Effector memory CD8-positive, alpha-beta T cell (primary cell): ENCODE data around the gene MYOM1.

ENCODE experiments used
- ATAC-seq: fragments of 150-1000 bp; cut with Tn5 transposase; replicated peaks from 2 replicates; pipeline ENCODE4 v1.10.0; 2021; ENCODE audit warnings: mild to moderate bottlenecking, moderate library complexity
- DNase-seq, 3 experiments: peaks; one replicate each; pipeline ENCODE4 v3.0.0; 2021
- H3K27ac Mint-ChIP-seq, 2 donors: one replicate each; pipeline ENCODE4 v1.8.0; 2022; ENCODE audit warnings: mild to moderate bottlenecking in 2 of 2, mixed read lengths in 2 of 2, moderate library complexity in 2 of 2
- H3K27me3 Mint-ChIP-seq, 2 donors: one replicate each; pipeline ENCODE4 v1.8.0; 2022; ENCODE audit warnings: mixed read lengths in 2 of 2
- H3K36me3 Mint-ChIP-seq: one replicate; pipeline ENCODE4 v1.8.0; 2022; ENCODE audit warnings: mild to moderate bottlenecking, moderate library complexity, mixed read lengths; ENCODE audit not compliant: insufficient read depth
- H3K4me1 Mint-ChIP-seq, 2 donors: one replicate each; pipeline ENCODE4 v1.8.0; 2022; ENCODE audit warnings: low read depth in 2 of 2, mixed read lengths in 2 of 2
- H3K4me3 Mint-ChIP-seq, 2 donors: one replicate each; pipeline ENCODE4 v1.8.0; 2022; ENCODE audit warnings: mild to moderate bottlenecking in 2 of 2, mixed read lengths in 2 of 2, moderate library complexity in 2 of 2
- H3K9me3 Mint-ChIP-seq, 2 donors: one replicate each; pipeline ENCODE4 v1.8.0; 2022; ENCODE audit warnings: mixed read lengths in 2 of 2

The MYOM1 gene

DNA sequence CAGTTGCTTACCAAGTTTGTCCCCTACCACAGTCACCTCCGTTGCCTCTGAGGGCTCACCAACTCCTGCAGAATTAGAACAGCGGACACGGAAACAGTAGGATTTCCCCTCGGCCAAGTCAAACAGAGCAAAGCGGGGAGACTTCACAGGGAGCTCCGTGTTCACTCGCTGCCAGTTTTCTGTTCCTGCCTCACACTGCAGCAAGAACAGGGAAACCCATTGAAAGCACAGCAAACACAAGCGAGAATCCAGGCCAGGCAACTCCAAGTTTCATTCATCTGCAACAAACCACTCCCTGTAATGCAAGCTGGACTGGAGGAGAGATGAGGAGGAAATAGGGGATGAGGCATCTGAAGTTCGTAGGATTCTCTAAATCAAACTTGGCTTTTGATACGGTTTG, 84.2 kb downstream of the MYOM1 start:
- Mint-ChIP-seq H3K4me1 (no peaks in the 10 kb centered on the region), H3K27me3 (no peaks in the 10 kb centered on the region), H3K36me3 (no peaks in the 10 kb centered on the region), H3K9me3 (no peaks in the 10 kb centered on the region), H3K4me3 (no peak overlapping the region), H3K27ac (peak overlapping the region in 1 of 2 donors; percentile 26)
- no peak for DNase-seq
- no peak for ATAC-seq

DNA sequence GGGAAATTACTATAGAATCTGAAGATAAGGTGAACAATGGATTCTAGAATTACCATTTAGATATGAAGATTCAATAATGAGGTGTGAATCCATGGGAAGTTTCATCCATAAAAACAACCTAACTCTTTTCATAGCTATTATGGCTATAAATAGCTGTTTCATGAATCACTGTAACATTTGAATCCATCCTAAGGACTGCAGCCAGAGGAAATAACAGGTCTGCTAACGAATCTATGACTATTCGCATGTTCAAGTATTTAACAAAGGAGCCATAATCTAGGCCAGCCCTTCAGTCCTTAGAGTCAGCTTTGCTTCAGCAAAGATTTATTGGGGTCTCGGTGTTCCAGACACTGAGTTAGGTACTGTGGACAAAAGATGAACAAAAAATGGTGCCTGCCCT, 87.1 kb downstream of the MYOM1 start:
- Mint-ChIP-seq H3K27me3 (no peaks in the 10 kb centered on the region), H3K36me3 (peaks cover 2% of the 10 kb centered on the region), H3K27ac (no peak overlapping the region), H3K4me1 (peaks cover 4 to 5% of the 10 kb centered on the region in 2 donors), H3K4me3 (no peak overlapping the region), H3K9me3 (no peaks in the 10 kb centered on the region)
- DNase-seq (no peak), ATAC-seq (no peak)

DNA sequence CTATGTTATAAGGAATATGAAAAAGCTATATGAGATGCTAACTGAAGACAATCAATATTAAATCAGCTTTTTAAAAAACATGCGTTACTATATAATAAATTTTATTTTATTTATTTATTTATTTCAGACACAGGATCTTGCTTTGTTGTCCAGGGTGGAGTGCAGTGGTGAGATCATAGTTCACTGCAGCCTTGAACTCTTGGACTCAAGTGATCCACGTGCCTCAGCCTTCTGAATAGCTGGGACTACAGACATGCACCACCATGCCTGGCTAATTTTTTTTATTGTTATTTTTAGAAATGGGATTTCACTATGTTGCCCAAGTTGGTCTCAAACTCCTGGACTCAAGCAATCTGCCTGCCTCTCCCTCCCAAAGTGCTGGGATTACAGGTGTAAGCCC, 89.4 kb downstream of the MYOM1 start:
- DNase-seq: no peak
- H3K4me3 Mint-ChIP-seq: no peak overlapping the region
- peaks cover 4 to 5% of the 10 kb centered on the region in 2 donors for H3K4me1 Mint-ChIP-seq
- H3K36me3 Mint-ChIP-seq: peaks cover 2% of the 10 kb centered on the region
- no peaks in the 10 kb centered on the region for H3K9me3 Mint-ChIP-seq
- no peaks in the 10 kb centered on the region for H3K27me3 Mint-ChIP-seq
- no peak overlapping the region for H3K27ac Mint-ChIP-seq
- no peak for ATAC-seq

DNA sequence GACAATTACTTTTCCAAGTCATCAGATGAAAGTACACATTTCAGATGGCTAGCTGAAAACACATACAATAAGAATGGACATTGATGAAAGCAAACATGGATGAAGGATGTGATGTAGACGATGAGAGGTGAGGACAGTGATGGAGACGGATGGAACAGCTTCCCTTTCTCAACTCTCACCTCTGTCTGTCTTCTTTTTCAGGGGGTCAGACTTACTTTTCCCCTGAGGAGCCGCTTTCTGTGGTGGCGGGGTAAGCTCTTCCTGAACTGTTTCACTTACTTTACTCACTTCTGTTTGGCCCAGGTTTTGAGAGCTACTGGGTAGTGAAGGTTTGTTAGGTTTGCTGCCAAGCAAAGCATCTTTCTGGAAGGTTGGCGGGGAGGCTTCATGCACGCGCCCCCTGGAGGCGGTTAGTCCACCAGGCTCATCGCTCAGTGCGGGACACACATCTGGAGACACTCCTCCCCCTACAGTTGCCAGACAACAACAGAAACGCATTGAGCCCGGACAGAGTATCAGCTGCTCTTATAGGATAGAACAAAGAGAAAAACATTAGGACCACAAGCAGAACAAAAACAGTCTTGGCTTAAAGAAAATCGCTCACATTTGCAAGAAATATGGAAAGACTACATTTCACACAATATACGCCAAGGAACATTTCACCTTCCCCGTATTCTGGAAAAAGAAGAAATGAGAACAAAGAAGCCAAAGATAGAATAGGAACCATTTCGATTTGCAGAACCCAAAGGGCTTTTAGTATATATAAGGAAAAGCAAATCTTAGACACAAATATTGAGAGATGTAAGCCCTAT, 90.5 kb downstream of the MYOM1 start:
- H3K4me1 Mint-ChIP-seq: peaks cover 4 to 5% of the 10 kb centered on the region in 2 donors
- H3K27ac Mint-ChIP-seq: no peak overlapping the region

DNA sequence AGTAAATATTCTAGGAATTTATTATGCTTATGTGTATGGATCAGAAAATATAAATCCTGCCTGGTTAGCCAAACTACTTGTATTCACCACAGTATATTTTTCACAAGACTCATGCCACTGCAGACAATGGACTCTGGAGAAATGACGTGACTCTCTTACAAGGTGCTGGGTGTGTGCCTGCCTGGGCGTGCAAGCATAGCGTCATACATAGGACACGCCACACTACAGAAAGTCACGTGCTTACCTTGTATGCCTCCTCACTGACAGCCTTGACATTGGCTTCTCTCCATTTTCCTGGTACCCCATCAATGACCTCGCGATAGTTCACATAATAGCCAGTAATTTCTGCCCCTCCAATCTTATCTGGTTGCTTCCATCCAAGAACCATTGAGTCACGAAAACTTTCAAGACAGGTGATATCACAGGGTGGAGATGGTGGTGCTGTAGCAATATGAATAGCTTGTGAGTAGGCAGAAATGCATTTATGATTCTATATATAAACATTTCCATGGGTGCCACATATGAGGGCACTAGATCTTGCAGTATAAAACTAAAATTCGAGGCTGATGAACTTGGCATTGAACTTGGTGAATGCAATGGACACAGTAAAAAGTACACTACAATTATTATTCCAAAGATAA, 93.2 kb downstream of the MYOM1 start:
- H3K4me3 Mint-ChIP-seq: no peak overlapping the region
- peaks cover 2% of the 10 kb centered on the region for H3K36me3 Mint-ChIP-seq
- DNase-seq (no peak), ATAC-seq (no peak)
- peaks cover 4 to 5% of the 10 kb centered on the region in 2 donors for H3K4me1 Mint-ChIP-seq
- no peaks in the 10 kb centered on the region for H3K9me3 Mint-ChIP-seq
- H3K27ac Mint-ChIP-seq: no peak overlapping the region
- H3K27me3 Mint-ChIP-seq: no peaks in the 10 kb centered on the region

More for the DNA sequence above, 90.5 kb downstream of the MYOM1 start:
- H3K36me3 Mint-ChIP-seq: peaks cover 2% of the 10 kb centered on the region
- no peak overlapping the region for H3K4me3 Mint-ChIP-seq
- ATAC-seq: peak; percentile 99
- peak; percentile 71 to 81 (median 77) for DNase-seq
- H3K27me3 Mint-ChIP-seq: no peaks in the 10 kb centered on the region
- H3K9me3 Mint-ChIP-seq: no peaks in the 10 kb centered on the region

DNA sequence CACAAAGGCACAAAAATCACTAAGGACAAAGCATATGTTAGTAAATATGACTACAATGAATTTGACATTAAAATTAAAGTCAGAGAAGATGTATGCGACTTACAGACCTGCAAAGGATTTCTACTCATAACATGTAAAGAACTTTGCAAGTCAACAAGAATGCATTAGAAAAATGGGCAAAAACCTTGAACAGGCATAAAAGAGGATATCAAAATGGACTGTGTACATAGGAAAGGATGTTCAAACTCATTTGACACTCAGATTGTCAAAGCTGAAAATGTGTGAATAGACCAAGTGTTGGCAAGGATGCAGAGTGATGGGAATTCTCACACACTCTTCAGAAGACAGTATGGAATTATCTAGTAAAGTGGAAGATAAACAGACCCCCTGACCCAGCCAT, 94.9 kb downstream of the MYOM1 start:
- Mint-ChIP-seq H3K27ac (peak overlapping the region in 1 of 2 donors; percentile 18), H3K4me3 (no peak overlapping the region), H3K36me3 (peaks cover 2% of the 10 kb centered on the region), H3K27me3 (no peaks in the 10 kb centered on the region), H3K9me3 (no peaks in the 10 kb centered on the region), H3K4me1 (peaks cover 4 to 5% of the 10 kb centered on the region in 2 donors)
- DNase-seq (no peak), ATAC-seq (no peak)

DNA sequence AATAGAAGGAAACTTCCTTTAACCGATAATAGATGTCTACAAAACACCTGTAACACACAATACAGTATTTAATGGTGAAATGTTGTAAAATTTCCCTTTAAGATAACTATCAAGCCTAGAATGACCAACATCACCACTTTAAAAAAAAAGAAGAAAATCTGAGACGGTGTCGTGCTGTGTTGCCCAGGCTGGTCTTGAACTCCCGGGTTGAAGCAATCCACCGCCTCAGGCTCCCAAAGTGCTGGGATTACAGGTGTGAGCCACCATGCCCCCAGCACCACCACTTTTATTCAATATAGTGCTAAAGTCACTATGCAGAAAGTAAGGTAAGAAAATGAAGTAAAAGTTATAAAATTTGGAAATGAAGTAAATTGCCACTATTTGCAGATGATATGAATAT, 96.9 kb downstream of the MYOM1 start:
- H3K27me3 Mint-ChIP-seq: peaks cover 0 to 5% of the 10 kb centered on the region in 2 donors
- H3K4me1 Mint-ChIP-seq: no peaks in the 10 kb centered on the region
- no peaks in the 10 kb centered on the region for H3K9me3 Mint-ChIP-seq
- no peak overlapping the region for H3K27ac Mint-ChIP-seq
- ATAC-seq: no peak
- no peaks in the 10 kb centered on the region for H3K36me3 Mint-ChIP-seq
- no peak for DNase-seq
- no peak overlapping the region for H3K4me3 Mint-ChIP-seq

DNA sequence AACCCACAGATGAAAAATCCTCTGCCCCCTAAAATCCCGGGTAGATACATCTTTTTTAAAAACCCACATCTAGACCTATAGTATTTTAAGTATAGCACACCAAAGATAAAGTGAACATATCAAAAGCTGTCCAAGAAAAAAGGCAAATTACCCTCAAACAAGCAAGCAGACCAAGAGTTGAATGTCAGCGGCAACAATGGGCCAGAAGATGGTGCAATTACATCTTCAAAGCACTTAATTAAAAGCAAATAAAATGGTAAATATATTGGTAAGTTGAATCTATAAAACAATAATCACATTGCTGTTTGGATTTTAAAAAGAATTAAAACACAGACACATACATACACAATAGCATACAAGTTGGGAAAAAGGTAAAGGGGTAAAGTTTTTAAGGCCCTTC, 98.5 kb downstream of the MYOM1 start:
- DNase-seq (no peak), ATAC-seq (no peak)
- Mint-ChIP-seq H3K9me3 (no peaks in the 10 kb centered on the region), H3K36me3 (no peaks in the 10 kb centered on the region), H3K27ac (no peak overlapping the region), H3K27me3 (peaks cover 0 to 5% of the 10 kb centered on the region in 2 donors), H3K4me3 (no peak overlapping the region), H3K4me1 (no peaks in the 10 kb centered on the region)

DNA sequence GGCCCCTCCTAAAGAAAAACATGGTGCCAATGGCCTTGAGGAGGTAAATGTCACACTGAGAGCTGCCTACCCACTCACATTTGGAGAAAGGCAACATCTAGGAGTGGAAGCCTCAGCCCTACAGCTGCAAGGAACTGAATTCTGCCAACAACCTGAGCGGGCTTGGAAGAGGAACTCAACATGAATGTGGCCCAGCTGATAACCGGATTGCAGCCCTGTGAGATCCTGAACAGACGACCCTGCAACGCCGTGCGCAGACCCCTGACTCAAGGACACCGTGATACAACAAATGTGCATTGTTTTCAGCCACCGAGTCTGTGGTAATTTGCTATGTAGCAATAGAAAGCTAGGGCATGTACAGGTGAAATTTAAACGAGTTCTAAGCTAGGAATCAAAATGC, 99.4 kb downstream of the MYOM1 start:
- DNase-seq (no peak), ATAC-seq (no peak)
- Mint-ChIP-seq H3K36me3 (no peaks in the 10 kb centered on the region), H3K4me1 (no peaks in the 10 kb centered on the region), H3K4me3 (no peak overlapping the region), H3K9me3 (no peaks in the 10 kb centered on the region), H3K27me3 (peaks cover 0 to 5% of the 10 kb centered on the region in 2 donors), H3K27ac (no peak overlapping the region)

DNA sequence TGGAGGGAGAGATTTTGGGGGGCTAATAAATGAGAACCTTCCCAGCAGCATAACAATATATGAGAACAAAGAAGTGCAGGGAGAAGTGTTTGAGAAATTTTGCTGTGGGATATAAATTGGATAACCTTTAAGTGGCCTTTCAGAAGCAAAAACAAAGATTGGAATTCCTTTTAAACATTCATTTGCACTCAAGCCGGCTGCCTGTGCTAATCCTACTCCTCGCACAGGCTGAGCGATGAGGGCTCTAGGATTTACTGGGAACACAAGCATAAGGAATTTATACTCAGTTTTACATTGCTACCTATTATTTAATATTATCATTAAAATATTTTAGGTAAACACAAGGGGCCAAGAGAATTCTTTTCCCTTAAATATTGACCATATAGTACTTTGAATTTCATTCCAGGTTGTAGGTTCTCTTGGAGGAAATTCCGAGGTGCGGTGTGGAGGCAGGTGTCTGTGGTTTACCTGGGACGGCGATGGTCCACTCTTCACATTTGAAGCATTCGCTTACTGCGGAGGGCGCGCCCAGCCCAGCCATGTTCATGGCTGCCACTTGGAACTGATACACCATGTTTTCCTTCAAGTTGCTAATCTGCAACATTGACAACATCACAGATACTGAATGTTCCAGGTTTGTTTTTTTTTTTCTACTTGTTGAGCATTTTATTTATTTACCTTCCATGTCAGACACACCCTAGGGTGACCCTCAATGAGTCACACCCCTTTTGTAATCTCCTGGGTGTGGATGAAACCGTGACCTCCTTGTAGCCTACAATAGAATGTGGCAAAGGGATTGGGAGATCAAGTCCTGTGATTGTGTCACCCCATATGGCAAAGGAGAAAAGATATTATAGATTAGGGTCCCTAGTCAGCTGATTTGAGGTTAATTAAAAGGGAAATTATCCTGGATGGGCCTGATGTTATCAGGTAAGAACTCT, 100.1 kb downstream of the MYOM1 start:
- ATAC-seq (no peak), DNase-seq (no peak)
- no peaks in the 10 kb centered on the region for H3K36me3 Mint-ChIP-seq
- no peak overlapping the region for H3K4me3 Mint-ChIP-seq
- no peaks in the 10 kb centered on the region for H3K9me3 Mint-ChIP-seq
- no peak overlapping the region for H3K27ac Mint-ChIP-seq
- peaks cover 0 to 5% of the 10 kb centered on the region in 2 donors for H3K27me3 Mint-ChIP-seq
- H3K4me1 Mint-ChIP-seq: no peaks in the 10 kb centered on the region

DNA sequence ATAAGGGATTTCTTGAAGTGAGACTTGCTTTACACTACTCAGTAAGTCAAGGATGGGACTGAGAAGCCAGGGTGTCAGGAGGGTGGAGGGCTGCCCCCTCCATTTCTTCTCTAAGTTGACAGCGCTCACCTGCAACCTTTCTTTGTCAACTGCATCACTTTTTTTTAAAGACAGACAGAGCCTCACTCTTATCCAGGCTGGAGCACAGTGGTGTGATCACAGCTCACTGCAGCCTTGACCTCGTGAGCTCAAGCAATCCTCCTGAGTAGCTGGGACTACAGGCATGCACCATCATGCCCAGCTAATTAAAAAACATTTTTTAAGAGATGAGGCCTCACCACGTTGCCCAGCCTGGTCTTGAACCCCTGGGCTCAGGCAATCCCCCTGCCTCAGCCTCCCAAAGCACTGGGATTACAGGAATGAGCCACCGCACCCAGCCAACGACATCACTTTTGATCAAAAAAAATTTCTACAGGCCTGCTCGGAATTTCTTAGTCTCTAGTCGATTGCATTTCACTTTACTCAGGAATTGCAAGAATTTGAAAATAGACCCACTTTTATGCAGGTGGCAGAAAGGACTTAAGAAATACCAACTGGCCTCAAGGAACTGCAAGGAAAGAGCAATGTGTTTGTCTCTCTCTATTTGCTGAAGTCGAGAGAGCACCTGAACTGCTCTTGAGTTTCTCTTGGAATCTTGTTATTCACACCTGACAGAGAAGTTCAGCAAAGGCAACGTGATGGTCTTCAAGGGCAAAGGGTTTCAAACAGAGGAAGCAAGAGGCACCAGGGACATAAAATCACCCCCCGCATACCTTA, 101.4 kb downstream of the MYOM1 start:
- no peaks in the 10 kb centered on the region for H3K36me3 Mint-ChIP-seq
- ATAC-seq (no peak), DNase-seq (no peak)
- no peak overlapping the region for H3K4me3 Mint-ChIP-seq
- peaks cover 0 to 5% of the 10 kb centered on the region in 2 donors for H3K27me3 Mint-ChIP-seq
- H3K9me3 Mint-ChIP-seq: no peaks in the 10 kb centered on the region
- no peak overlapping the region for H3K27ac Mint-ChIP-seq
- no peaks in the 10 kb centered on the region for H3K4me1 Mint-ChIP-seq

DNA sequence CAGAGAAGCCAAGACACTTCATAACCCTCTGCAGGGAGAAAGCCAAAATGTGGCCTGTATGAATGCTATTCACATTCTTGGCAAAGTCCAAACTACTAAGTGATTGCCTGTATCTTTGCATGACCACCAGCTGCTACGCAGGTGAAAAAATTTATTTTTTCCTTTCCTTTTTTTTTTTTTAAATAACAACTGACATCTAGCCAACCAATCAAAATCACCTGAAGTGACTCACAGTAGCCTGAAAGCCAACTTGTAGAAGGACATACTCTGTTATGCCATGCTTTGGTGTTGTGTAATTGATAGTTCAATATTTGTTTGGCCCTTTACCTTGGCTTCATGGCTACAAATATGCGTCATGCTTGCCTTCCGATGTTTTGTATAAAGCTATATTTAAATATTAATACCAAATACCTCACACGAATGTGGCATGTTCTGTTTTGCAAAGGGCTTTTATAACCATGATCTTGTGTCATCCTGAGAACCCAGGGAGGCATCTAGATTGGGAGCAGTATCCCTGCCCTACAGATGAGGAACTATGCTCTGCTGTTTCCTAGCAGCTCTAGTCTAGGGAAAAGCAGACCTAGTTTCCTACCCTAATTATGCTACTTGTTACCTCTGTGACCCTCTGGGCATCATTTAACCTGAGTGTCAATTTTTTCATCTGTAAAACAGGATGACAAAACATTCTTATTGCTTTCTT, 102.1 kb downstream of the MYOM1 start:
- Mint-ChIP-seq H3K27ac (no peak overlapping the region), H3K4me1 (no peaks in the 10 kb centered on the region), H3K27me3 (peaks cover 0 to 5% of the 10 kb centered on the region in 2 donors), H3K36me3 (no peaks in the 10 kb centered on the region), H3K4me3 (no peak overlapping the region), H3K9me3 (no peaks in the 10 kb centered on the region)
- no peak for DNase-seq
- ATAC-seq: no peak
